Measurements from ENCODE around the gene GPR137C. TPM values are rescaled to one million over a fixed set of nuclear protein-coding genes. Genes with fewer than 3 reads are reported as not detected.

The GPR137C gene, protein sequence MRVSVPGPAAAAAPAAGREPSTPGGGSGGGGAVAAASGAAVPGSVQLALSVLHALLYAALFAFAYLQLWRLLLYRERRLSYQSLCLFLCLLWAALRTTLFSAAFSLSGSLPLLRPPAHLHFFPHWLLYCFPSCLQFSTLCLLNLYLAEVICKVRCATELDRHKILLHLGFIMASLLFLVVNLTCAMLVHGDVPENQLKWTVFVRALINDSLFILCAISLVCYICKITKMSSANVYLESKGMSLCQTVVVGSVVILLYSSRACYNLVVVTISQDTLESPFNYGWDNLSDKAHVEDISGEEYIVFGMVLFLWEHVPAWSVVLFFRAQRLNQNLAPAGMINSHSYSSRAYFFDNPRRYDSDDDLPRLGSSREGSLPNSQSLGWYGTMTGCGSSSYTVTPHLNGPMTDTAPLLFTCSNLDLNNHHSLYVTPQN
- total RNA-seq: 8.7 and 10.1 TPM in 2 replicates
- long read RNA-seq, partial matches to known transcripts: 1 of 9 reads
- long read RNA-seq, other reads (novel, unspliced or antisense): 8 of 9 reads

DNA sequence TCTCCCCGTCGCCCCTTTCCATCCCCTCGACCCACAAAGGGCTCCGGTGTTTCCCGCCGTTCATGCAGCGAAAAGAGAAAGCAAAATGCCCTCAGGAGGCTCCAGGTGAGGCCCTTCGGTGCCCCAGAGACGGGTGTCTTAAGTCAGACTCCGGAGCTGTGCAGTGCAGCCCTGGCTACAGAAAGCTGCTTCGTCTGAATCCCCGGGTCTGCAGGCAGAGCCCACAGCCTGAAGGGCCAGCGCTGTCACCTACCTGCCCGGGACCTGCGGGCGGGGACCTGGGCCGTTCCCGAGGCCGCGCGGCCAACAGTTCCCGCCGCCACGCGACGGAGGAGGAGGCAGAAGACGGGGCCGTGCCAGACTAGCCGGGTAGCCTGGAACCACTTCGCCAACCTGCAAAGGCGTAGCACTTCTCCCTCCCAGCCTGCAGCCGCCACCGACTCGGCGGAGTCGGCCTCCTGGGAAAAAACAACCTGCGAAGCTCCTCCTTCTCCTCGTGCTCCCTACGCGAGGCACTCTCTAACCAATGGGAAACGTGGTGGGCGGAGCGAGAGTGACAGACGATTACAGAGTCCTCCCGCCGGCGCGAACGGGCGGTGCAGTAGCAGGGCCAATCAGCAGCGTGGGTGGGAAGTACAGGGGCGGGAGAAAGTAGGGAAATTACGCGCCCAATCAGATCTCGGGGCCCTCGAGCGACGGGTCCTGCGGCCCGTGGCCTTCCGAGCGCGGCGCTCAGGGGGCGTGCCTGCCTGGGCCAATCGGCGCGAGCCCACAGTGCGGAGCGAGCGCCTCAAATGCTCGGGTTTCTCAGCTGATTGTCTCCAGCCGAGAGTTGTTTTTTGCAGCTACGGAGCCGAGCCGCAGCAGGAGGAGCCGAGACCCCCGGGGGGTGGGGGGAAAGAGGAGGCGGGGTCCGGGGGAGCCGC lies at the start of gene GPR137C, which contains the start of gene TXNDC16:
GPR137C (plus strand) TSS at position 774 of the 926 bp plus-strand sequence. CDS start 312 bp downstream, outside the sequence.
TXNDC16 (minus strand) TSS at position 443 of the 926 bp plus-strand sequence. CDS start 8,948 bp downstream, outside the sequence.
- Mint-ChIP-seq H3K27ac (peak within 1 kb of the TSS; percentile 99), H3K27me3 (no peaks in the 10 kb centered on the region), H3K36me3 (ENCODE audit: insufficient read depth) (peaks cover 4% of the 10 kb centered on the region), H3K4me3 (ENCODE audit: low read depth) (peak within 1 kb of the TSS; percentile 98), H3K4me1 (ENCODE audit: low read depth) (peaks cover 29% of the 10 kb centered on the region), H3K9me3 (ENCODE audit: low read depth) (no peaks in the 10 kb centered on the region)
- TF ChIP-seq, protein P1, sequence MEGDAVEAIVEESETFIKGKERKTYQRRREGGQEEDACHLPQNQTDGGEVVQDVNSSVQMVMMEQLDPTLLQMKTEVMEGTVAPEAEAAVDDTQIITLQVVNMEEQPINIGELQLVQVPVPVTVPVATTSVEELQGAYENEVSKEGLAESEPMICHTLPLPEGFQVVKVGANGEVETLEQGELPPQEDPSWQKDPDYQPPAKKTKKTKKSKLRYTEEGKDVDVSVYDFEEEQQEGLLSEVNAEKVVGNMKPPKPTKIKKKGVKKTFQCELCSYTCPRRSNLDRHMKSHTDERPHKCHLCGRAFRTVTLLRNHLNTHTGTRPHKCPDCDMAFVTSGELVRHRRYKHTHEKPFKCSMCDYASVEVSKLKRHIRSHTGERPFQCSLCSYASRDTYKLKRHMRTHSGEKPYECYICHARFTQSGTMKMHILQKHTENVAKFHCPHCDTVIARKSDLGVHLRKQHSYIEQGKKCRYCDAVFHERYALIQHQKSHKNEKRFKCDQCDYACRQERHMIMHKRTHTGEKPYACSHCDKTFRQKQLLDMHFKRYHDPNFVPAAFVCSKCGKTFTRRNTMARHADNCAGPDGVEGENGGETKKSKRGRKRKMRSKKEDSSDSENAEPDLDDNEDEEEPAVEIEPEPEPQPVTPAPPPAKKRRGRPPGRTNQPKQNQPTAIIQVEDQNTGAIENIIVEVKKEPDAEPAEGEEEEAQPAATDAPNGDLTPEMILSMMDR (IDR thresholded peaks at IDR 0.05; ENCODE audit: unreplicated experiment): no peak
- DNase-seq (ENCODE audit: low spot score, unreplicated experiment): peak; percentile 99

DNA sequence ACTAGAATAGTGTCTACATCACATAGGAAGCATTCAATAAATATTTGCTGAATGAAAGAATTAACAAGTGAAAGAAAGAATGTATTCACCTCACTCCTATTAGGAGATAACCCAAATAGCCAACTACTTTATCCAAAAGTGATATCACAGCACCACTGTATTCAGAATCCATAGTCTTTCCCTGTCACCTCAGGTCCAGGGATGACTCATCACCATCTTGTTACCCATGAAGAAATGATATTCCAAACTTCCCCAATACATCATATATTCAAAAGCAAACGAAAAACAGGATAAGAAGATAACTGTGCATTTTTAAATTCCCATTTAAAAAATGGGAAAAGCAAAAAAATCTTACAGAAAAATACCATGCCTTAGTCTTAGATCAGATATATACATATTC lies 39.4 kb upstream of the GPR137C start:
- H3K27me3 Mint-ChIP-seq: no peaks in the 10 kb centered on the region

DNA sequence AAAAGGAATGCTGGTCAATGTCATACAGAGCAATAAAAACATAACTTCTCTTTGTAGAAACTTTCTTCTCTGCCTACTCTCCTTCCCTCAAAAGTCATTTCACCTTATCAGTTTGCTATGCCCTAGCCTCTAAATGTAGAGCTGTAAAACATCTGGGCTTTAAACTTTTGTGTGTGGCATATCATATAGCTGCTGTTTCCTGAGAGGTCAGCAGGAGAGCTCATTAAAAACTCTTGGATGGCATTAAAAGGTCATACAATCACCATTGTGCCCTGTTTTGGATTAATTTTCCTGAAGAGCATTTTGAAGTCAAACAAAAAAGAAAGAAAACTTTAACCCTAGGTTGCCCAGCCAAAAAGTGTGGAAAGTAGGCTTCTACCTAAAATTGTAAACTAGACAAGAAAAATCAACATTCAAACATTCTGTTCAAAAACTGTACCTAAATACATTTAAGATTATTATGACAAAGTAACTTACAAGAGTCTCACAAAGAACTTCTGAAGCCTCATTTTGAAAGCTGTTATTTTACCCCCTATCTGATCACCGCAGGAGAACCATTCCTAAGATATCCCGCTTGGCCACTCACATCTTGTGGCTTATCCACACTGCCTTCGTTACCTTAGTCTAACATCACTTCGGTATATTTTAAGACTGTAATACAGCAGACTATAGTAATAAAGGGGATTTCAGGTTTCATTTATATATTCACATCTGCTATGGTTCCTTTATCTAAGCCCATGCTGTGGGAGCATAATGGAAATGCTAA lies 38.4 kb upstream of the GPR137C start:
- TF ChIP-seq, protein P1 (IDR thresholded peaks at IDR 0.05; ENCODE audit: unreplicated experiment): no peak
- no peak for DNase-seq (ENCODE audit: low spot score, unreplicated experiment)
- no peaks in the 10 kb centered on the region for H3K9me3 Mint-ChIP-seq (ENCODE audit: low read depth)
- H3K36me3 Mint-ChIP-seq (ENCODE audit: insufficient read depth): no peaks in the 10 kb centered on the region
- H3K4me3 Mint-ChIP-seq (ENCODE audit: low read depth): no peak overlapping the region
- H3K4me1 Mint-ChIP-seq (ENCODE audit: low read depth): no peaks in the 10 kb centered on the region
- H3K27me3 Mint-ChIP-seq: no peaks in the 10 kb centered on the region
- no peak overlapping the region for H3K27ac Mint-ChIP-seq

More for the DNA sequence above, 39.4 kb upstream of the GPR137C start:
- Mint-ChIP-seq H3K27ac (no peak overlapping the region), H3K4me1 (ENCODE audit: low read depth) (no peaks in the 10 kb centered on the region), H3K36me3 (ENCODE audit: insufficient read depth) (peaks cover 6% of the 10 kb centered on the region), H3K4me3 (ENCODE audit: low read depth) (no peak overlapping the region), H3K9me3 (ENCODE audit: low read depth) (peaks cover 1% of the 10 kb centered on the region)
- no peak for DNase-seq (ENCODE audit: low spot score, unreplicated experiment)
- TF ChIP-seq, protein P1 (IDR thresholded peaks at IDR 0.05; ENCODE audit: unreplicated experiment): no peak

DNA sequence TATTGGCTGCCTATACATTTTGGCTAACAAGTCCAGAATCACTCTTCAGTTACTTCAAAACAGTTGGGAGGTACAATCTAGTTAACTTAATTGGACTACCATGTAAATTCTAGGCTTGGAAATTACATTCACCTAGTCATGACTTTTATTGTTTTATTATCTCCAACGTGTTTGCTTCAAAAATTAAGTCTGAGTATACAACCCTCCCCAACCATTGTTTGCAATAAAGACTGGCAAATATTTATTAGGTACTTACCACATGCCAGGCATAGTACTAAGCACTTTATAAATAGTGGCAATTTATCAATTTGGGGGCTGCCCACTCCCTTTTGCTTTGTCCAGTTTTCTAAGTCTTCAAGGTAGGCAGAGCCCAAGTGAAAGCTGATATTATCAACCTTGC lies 30.6 kb upstream of the GPR137C start:
- DNase-seq (ENCODE audit: low spot score, unreplicated experiment): no peak
- Mint-ChIP-seq H3K4me1 (ENCODE audit: low read depth) (peaks cover 14% of the 10 kb centered on the region), H3K4me3 (ENCODE audit: low read depth) (no peak overlapping the region), H3K27ac (peak overlapping the region; percentile 59), H3K36me3 (ENCODE audit: insufficient read depth) (peaks cover 4% of the 10 kb centered on the region), H3K27me3 (no peaks in the 10 kb centered on the region), H3K9me3 (ENCODE audit: low read depth) (no peaks in the 10 kb centered on the region)
- TF ChIP-seq, protein P1 (IDR thresholded peaks at IDR 0.05; ENCODE audit: unreplicated experiment): no peak
